Astrocyte (in vitro differentiated cells and primary cell): ENCODE results near the gene TXNDC12.

Experiments
- CTCF ChIP-seq: IDR thresholded peaks from 2 replicates; pipeline ENCODE4 v1.5.1; 2011; ENCODE audit warnings: low read depth, mild to moderate bottlenecking, inconsistent platforms, low read length, moderate library complexity; ENCODE audit not compliant: insufficient read depth
- EZH2 ChIP-seq: IDR thresholded peaks from 2 replicates; pipeline ENCODE4 v1.6.1; 2012; ENCODE audit warnings: mild to moderate bottlenecking, low read length, inconsistent platforms; ENCODE audit not compliant: insufficient read depth

GRCh38 chr1:52032124-52032784 is 22.7 kb downstream of the TXNDC12 start:
- TF ChIP-seq CTCF (no peak), EZH2 (no peak)
